Measurements from ENCODE around the gene GPR17.
A peak's percentile ranks its signal among the peaks of the same experiment; 100 is the strongest.

The GPR17 gene

DNA sequence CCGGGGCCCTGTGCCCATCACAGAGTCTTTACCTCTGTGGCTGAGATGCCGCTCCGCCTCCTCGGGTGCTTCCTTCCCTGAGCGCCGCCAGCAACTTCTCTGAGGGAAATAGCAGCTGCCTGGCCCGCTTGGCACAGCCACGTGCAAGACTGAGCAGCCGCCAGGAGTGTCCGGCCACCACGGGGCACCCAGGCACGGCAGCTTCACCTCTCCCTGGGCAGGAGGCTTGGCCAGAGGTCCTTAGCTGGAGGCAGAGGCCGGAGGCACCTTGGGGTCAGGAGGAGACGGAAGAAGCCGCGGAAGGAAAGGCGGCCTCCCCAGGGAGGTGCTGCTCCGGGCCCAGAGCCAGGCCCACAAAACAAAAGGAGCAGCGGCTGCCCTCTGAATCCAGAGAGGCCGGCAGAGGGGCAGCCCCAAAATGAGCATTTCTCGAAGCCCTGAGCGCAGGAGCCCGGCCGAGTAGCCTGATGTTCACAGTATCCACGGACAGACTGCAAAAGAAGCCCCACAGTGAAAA, 35.4 kb downstream of the GPR17 start:
- no peak for DNase-seq
- no peaks in the 10 kb centered on the region for H3K27me3 ChIP-seq (replicated peaks; ENCODE audit: control insufficient read depth, insufficient read depth, low read length, poor library complexity, severe bottlenecking)
- no peaks in the 10 kb centered on the region for H3K36me3 ChIP-seq (ENCODE audit: control insufficient read depth, insufficient read depth, low read length)
- H3K27ac ChIP-seq (ENCODE audit: insufficient read depth, low read length, poor library complexity, severe bottlenecking), result no peak overlapping the region
- H3K4me1 ChIP-seq (ENCODE audit: control insufficient read depth, insufficient read depth, low read length, poor library complexity, severe bottlenecking), result no peaks in the 10 kb centered on the region
- H3K4me3 ChIP-seq (ENCODE audit: insufficient read depth, low read depth, low read length, poor library complexity, severe bottlenecking), result no peak overlapping the region
- H3K9me3 ChIP-seq (ENCODE audit: control insufficient read depth, low read length), result no peaks in the 10 kb centered on the region

DNA sequence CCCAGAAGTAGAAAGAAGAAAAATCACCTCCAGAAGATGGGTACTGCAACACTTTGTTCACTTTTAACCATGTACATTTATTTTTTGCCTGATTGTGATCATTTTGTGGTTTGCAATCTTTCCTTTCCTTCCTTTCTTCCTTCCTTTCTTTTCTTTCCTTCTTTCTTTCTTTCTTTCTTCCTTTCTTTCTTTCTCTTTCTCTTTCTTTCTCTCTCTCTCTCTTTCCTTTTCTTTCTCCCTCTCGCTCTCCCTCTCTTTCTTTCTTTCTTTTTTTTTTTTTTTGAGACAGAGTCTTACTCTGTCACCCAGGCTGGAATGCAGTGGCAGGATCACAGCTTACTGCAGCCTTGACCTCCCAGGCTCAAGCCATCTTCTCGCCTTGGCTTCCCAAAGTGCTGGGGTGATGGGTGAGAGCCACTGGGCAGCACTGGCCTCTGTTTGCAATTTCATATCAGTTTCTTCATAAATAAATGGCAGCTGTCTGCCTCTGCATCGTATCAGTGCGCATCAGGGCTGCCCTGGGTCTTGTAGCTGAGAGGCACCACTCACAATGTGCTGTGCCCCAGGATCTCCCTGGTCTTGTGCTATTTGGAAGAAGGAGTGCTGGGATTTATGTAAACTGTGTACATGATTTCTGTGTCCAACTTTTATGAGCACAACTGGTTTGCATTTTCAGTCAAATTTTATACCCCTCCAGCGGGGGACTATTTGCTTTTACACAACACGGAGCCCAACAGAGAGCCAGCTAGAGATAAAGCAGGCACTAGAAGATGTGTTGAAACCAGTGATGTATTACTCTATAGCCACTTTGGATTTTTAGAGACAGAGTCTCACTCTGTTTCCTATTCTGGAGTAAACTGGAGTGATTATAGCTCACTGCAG, 36.3 kb downstream of the GPR17 start:
- H3K4me3 ChIP-seq (ENCODE audit: insufficient read depth, low read depth, low read length, poor library complexity, severe bottlenecking), result no peak overlapping the region
- H3K36me3 ChIP-seq (ENCODE audit: control insufficient read depth, insufficient read depth, low read length), result no peaks in the 10 kb centered on the region
- H3K4me1 ChIP-seq (ENCODE audit: control insufficient read depth, insufficient read depth, low read length, poor library complexity, severe bottlenecking), result no peaks in the 10 kb centered on the region
- no peaks in the 10 kb centered on the region for H3K27me3 ChIP-seq (replicated peaks; ENCODE audit: control insufficient read depth, insufficient read depth, low read length, poor library complexity, severe bottlenecking)
- no peak overlapping the region for H3K27ac ChIP-seq (ENCODE audit: insufficient read depth, low read length, poor library complexity, severe bottlenecking)
- H3K9me3 ChIP-seq (ENCODE audit: control insufficient read depth, low read length), result no peaks in the 10 kb centered on the region
- DNase-seq, result no peak

DNA sequence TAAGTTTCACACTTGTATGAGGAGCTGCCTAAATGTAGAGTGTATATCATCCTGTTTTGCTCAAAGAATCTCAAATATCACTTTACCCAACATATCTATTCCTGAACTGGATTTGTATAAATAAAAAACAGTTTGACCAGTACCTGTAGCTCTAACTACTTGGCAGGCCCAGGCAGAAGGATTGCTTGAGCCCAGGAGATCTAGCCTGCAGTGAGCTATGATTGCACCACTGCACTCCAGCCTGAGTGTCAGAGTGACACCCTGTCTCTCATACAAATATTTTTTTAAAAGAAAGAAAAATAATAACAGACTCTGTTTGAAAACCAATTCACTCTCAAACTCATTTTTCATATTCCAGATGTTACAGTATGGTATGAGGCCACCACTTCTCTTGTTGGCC, 37.1 kb downstream of the GPR17 start:
- Histone ChIP-seq H3K27me3 (replicated peaks; ENCODE audit: control insufficient read depth, insufficient read depth, low read length, poor library complexity, severe bottlenecking) (no peaks in the 10 kb centered on the region), H3K4me3 (ENCODE audit: insufficient read depth, low read depth, low read length, poor library complexity, severe bottlenecking) (no peak overlapping the region), H3K9me3 (ENCODE audit: control insufficient read depth, low read length) (no peaks in the 10 kb centered on the region), H3K27ac (ENCODE audit: insufficient read depth, low read length, poor library complexity, severe bottlenecking) (no peak overlapping the region), H3K36me3 (ENCODE audit: control insufficient read depth, insufficient read depth, low read length) (no peaks in the 10 kb centered on the region), H3K4me1 (ENCODE audit: control insufficient read depth, insufficient read depth, low read length, poor library complexity, severe bottlenecking) (no peaks in the 10 kb centered on the region)
- no peak for DNase-seq

- no peak overlapping the region for H3K27ac ChIP-seq (ENCODE audit: insufficient read depth, low read length, poor library complexity, severe bottlenecking)
- no peak for DNase-seq
- H3K36me3 ChIP-seq (ENCODE audit: control insufficient read depth, insufficient read depth, low read length), result no peaks in the 10 kb centered on the region
- H3K9me3 ChIP-seq (ENCODE audit: control insufficient read depth, low read length), result no peaks in the 10 kb centered on the region
- no peaks in the 10 kb centered on the region for H3K27me3 ChIP-seq (replicated peaks; ENCODE audit: control insufficient read depth, insufficient read depth, low read length, poor library complexity, severe bottlenecking)
- no peaks in the 10 kb centered on the region for H3K4me1 ChIP-seq (ENCODE audit: control insufficient read depth, insufficient read depth, low read length, poor library complexity, severe bottlenecking)
- H3K4me3 ChIP-seq (ENCODE audit: insufficient read depth, low read depth, low read length, poor library complexity, severe bottlenecking), result no peak overlapping the region
These were observed 37.8 kb downstream of the GPR17 start for GRCh38 chr2:127683757-127684156.

- no peaks in the 10 kb centered on the region for H3K4me1 ChIP-seq (ENCODE audit: control insufficient read depth, insufficient read depth, low read length, poor library complexity, severe bottlenecking)
- DNase-seq, result no peak
- no peak overlapping the region for H3K4me3 ChIP-seq (ENCODE audit: insufficient read depth, low read depth, low read length, poor library complexity, severe bottlenecking)
- H3K36me3 ChIP-seq (ENCODE audit: control insufficient read depth, insufficient read depth, low read length), result no peaks in the 10 kb centered on the region
- H3K9me3 ChIP-seq (ENCODE audit: control insufficient read depth, low read length), result no peaks in the 10 kb centered on the region
- no peak overlapping the region for H3K27ac ChIP-seq (ENCODE audit: insufficient read depth, low read length, poor library complexity, severe bottlenecking)
- H3K27me3 ChIP-seq (replicated peaks; ENCODE audit: control insufficient read depth, insufficient read depth, low read length, poor library complexity, severe bottlenecking), result no peaks in the 10 kb centered on the region
These were observed 39.6 kb downstream of the GPR17 start for GRCh38 chr2:127685410-127686080.

DNA sequence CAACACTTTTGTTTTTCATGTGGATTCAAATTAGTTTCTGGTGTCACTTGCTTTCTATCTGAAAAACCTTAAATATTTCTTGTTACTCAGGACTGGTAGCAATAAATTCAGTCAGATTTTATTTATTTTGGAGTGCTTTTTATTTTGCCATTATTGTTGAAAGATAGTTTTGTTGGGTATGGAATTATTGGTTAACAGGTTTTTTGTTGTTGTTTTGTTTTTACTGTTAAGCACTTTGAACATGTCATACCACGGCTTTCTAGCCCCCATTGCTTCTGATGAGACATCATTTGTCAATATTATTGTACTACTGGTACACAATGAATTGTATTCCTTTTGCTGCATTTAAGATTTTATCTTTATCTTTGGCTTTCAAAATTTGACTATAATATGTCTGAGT, 42.5 kb downstream of the GPR17 start:
- Histone ChIP-seq H3K27ac (ENCODE audit: insufficient read depth, low read length, poor library complexity, severe bottlenecking) (no peak overlapping the region), H3K9me3 (ENCODE audit: control insufficient read depth, low read length) (no peaks in the 10 kb centered on the region), H3K4me3 (ENCODE audit: insufficient read depth, low read depth, low read length, poor library complexity, severe bottlenecking) (no peak overlapping the region), H3K27me3 (replicated peaks; ENCODE audit: control insufficient read depth, insufficient read depth, low read length, poor library complexity, severe bottlenecking) (no peaks in the 10 kb centered on the region), H3K36me3 (ENCODE audit: control insufficient read depth, insufficient read depth, low read length) (no peaks in the 10 kb centered on the region), H3K4me1 (ENCODE audit: control insufficient read depth, insufficient read depth, low read length, poor library complexity, severe bottlenecking) (no peaks in the 10 kb centered on the region)
- DNase-seq, result no peak

- no peaks in the 10 kb centered on the region for H3K36me3 ChIP-seq (ENCODE audit: control insufficient read depth, insufficient read depth, low read length)
- H3K27me3 ChIP-seq (replicated peaks; ENCODE audit: control insufficient read depth, insufficient read depth, low read length, poor library complexity, severe bottlenecking), result no peaks in the 10 kb centered on the region
- H3K9me3 ChIP-seq (ENCODE audit: control insufficient read depth, low read length), result no peaks in the 10 kb centered on the region
- no peak overlapping the region for H3K27ac ChIP-seq (ENCODE audit: insufficient read depth, low read length, poor library complexity, severe bottlenecking)
- DNase-seq, result no peak
- no peaks in the 10 kb centered on the region for H3K4me1 ChIP-seq (ENCODE audit: control insufficient read depth, insufficient read depth, low read length, poor library complexity, severe bottlenecking)
- no peak overlapping the region for H3K4me3 ChIP-seq (ENCODE audit: insufficient read depth, low read depth, low read length, poor library complexity, severe bottlenecking)
These were observed 44.7 kb downstream of the GPR17 start for GRCh38 chr2:127690696-127691095.

DNA sequence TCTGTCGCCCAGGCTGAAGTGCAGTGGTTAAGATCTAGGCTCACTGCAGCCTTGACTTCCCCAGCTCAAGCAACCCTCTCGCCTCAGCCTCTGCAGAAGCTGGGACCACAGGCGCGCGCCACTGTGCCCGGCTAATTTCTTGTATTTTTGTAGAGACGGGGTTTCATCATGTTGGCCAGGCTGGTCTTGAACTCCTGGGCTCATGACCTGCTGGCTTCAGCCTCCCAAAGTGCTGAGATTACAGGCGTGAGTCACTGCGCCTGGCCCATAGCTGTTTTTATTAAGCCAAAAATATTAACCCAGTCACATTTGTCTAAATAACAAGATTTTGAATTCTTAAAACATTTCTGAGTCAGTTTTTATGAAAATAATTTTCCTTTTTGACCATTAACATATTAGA, 49.0 kb downstream of the GPR17 start:
- H3K9me3 ChIP-seq (ENCODE audit: control insufficient read depth, low read length), result no peaks in the 10 kb centered on the region
- no peaks in the 10 kb centered on the region for H3K36me3 ChIP-seq (ENCODE audit: control insufficient read depth, insufficient read depth, low read length)
- no peaks in the 10 kb centered on the region for H3K4me1 ChIP-seq (ENCODE audit: control insufficient read depth, insufficient read depth, low read length, poor library complexity, severe bottlenecking)
- H3K4me3 ChIP-seq (ENCODE audit: insufficient read depth, low read depth, low read length, poor library complexity, severe bottlenecking), result no peak overlapping the region
- DNase-seq, result no peak
- H3K27me3 ChIP-seq (replicated peaks; ENCODE audit: control insufficient read depth, insufficient read depth, low read length, poor library complexity, severe bottlenecking), result no peaks in the 10 kb centered on the region
- H3K27ac ChIP-seq (ENCODE audit: insufficient read depth, low read length, poor library complexity, severe bottlenecking), result no peak overlapping the region

GRCh38 chr2:127695491-127696472, 49.8 kb downstream of the GPR17 start:
- peak in 1 of 3 donors; percentile 15 for DNase-seq
- Histone ChIP-seq H3K27ac (ENCODE audit: insufficient read depth, low read length, poor library complexity, severe bottlenecking) (no peak overlapping the region), H3K4me3 (ENCODE audit: insufficient read depth, low read depth, low read length, poor library complexity, severe bottlenecking) (no peak overlapping the region)

More at GRCh38 chr2:127695491-127696472, 49.8 kb downstream of the GPR17 start:
- no peaks in the 10 kb centered on the region for H3K9me3 ChIP-seq (ENCODE audit: control insufficient read depth, low read length)
- peaks cover 3% of the 10 kb centered on the region for H3K4me1 ChIP-seq (ENCODE audit: control insufficient read depth, insufficient read depth, low read length, poor library complexity, severe bottlenecking)
- no peaks in the 10 kb centered on the region for H3K27me3 ChIP-seq (replicated peaks; ENCODE audit: control insufficient read depth, insufficient read depth, low read length, poor library complexity, severe bottlenecking)
- no peaks in the 10 kb centered on the region for H3K36me3 ChIP-seq (ENCODE audit: control insufficient read depth, insufficient read depth, low read length)
